HUES6 (cell line): ENCODE measurements around the gene CEP295NL.
A peak's percentile ranks its signal among the peaks of the same experiment; 100 is the strongest.
"Not testable (repeated sequence)": the region's sequence is repeated elsewhere in the genome, so short reads cannot be mapped to it uniquely, and the experiment has no call there.

Experiments
- H3K27ac ChIP-seq: 2 replicates; pipeline ENCODE4 v1.7.0; 2013; ENCODE audit warnings: low read depth, mild to moderate bottlenecking, low read length, inconsistent platforms
- H3K27me3 ChIP-seq: 2 replicates; pipeline ENCODE4 v1.6.1; 2013; ENCODE audit warnings: low read length; ENCODE audit not compliant: control insufficient read depth, insufficient read depth
- H3K36me3 ChIP-seq: 2 replicates; pipeline ENCODE4 v1.6.1; 2013; ENCODE audit warnings: low read length; ENCODE audit not compliant: control insufficient read depth, insufficient read depth
- H3K4me1 ChIP-seq: 2 replicates; pipeline ENCODE4 v1.6.1; 2013; ENCODE audit warnings: low read length; ENCODE audit not compliant: control insufficient read depth, insufficient read depth
- H3K4me3 ChIP-seq: 2 replicates; pipeline ENCODE4 v1.5.1; 2013; ENCODE audit warnings: low read depth, low read length
- H3K9ac ChIP-seq: one replicate; pipeline ENCODE4 v1.6.1; 2013; ENCODE audit warnings: mild to moderate bottlenecking, low read length
- H3K9me3 ChIP-seq: 2 replicates; pipeline ENCODE4 v1.6.1; 2013; ENCODE audit warnings: low read depth, low read length; ENCODE audit not compliant: control insufficient read depth, insufficient read depth

Gene CEP295NL

DNA sequence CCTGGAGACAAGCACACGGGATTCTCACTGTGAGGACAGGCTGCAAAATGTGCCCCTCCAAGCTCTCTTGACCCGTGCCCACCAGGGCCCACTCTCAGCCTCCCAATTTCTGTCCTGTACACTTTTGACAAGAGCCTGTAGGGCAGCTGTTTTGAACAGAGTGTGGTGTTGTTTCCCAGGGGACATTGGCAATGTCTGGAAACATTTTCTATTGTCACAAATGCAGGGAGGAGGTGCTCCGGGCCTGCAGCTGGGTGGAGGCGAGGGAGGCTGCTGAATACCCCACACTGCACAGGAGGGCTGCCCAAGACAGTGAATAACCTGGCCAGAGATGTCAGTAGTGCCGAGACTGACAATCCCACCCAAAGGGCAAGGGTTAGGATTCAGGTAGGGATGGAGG is 10.5 kb downstream of the CEP295NL start:
- Histone ChIP-seq H3K36me3 (peaks cover 4% of the 10 kb centered on the region), H3K9me3 (no peaks in the 10 kb centered on the region), H3K4me1 (no peaks in the 10 kb centered on the region), H3K9ac (no peak overlapping the region), H3K4me3 (no peak overlapping the region), H3K27me3 (no peaks in the 10 kb centered on the region), H3K27ac (no peak overlapping the region)

DNA sequence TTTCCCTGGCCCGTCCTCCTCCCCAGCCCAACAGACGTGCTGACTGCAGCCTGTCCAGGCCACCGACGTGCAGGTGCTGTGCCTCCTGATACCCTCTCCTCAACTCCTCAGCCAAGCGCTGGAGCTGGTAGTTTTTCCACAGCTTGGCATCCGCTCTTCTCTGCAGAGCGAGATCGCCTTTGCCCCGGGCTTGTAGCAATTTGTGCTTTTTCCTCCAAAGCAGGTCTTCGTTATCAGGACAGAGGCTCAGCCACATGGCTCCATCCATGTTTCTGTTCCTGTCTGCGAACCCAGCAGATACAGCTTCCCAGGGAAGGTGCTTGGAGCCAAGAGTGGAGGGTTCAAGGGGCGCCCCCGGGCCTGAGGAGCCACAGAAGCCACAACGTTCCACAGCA is 10.9 kb downstream of the CEP295NL start:
- H3K36me3 ChIP-seq = peaks cover 4% of the 10 kb centered on the region
- no peak overlapping the region for H3K4me3 ChIP-seq
- H3K9me3 ChIP-seq = no peaks in the 10 kb centered on the region
- no peaks in the 10 kb centered on the region for H3K4me1 ChIP-seq
- no peaks in the 10 kb centered on the region for H3K27me3 ChIP-seq
- H3K27ac ChIP-seq = no peak overlapping the region
- no peak overlapping the region for H3K9ac ChIP-seq

DNA sequence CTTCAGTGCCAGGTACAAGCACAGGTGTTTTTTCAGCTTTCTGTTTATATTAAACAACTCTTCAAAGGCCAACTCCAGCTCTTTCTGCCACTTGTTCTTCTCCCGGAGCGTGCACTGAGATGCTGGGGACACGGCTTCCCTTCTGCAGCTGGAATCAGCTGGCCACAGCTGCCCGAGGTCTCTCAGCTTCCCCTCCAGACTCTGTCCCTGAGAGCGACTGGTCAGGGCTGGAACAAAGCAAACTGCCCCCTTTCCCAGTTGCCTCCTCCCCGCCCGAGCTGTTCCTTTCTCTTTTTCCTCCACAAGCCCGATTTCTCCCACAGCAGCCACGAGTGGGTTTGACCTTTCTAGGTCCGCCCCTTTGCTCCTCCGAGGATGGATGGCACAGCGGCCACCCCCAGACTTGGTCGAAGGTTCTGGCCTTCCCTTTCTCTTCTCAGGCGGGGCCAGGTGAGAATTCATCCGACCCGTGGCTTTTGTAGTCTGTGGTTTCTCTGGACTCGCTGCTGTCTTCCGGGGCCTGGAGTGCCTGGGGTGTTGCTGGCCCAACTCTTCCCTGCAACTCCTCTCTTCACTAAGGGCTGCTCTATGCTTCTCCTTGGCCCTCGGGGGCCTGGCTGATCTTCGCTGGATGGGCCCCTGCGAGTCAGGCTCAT is 11.5 kb downstream of the CEP295NL start:
- no peaks in the 10 kb centered on the region for H3K4me1 ChIP-seq
- no peaks in the 10 kb centered on the region for H3K9me3 ChIP-seq
- H3K27me3 ChIP-seq = no peaks in the 10 kb centered on the region
- H3K27ac ChIP-seq = no peak overlapping the region
- no peak overlapping the region for H3K9ac ChIP-seq
- H3K36me3 ChIP-seq = peaks cover 4% of the 10 kb centered on the region
- H3K4me3 ChIP-seq = no peak overlapping the region

DNA sequence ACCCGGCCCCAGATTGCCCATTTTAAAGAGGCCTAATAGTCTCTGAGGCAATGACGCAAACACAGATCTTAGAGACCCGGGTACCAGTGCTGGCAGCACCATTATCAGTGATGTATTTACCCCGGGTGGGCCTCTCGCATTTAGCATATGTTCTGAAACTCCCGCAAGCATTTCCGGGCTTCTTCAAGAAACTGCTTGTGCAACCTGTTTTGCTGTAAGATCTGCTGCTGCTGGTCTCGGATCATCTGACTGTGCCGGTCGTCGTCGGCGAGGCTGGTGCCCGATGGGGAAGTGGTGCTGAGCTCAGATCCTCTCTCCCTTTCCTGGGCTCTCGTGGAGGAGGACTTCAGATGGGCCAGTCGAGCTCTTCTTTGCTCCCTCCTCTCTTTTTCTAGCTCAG is 12.5 kb downstream of the CEP295NL start:
- Histone ChIP-seq H3K9ac (no peak overlapping the region), H3K4me1 (no peaks in the 10 kb centered on the region), H3K36me3 (peaks cover 4% of the 10 kb centered on the region), H3K9me3 (no peaks in the 10 kb centered on the region), H3K27ac (no peak overlapping the region), H3K27me3 (no peaks in the 10 kb centered on the region), H3K4me3 (no peak overlapping the region)

DNA sequence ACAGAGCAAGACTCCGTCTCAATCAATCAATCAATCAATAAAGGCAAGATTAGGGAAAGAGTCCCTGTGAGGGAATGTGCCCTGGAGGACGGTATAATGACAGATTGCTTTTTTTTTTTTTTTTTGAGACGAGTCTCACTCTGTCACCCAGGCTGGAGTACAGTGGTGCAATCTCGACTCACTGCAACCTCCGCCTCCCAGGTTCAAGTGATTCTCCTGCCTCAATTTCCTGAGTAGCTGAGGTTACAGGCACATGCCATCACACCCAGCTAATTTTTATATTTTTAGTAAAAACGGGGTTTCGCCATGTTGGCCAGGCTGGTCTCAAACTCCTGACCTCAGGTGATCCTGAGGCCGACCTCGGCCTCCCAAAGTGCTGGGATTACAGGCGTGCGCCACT is 12.9 kb downstream of the CEP295NL start:
- not testable (repeated sequence) for H3K4me1 ChIP-seq, H3K9ac ChIP-seq, H3K4me3 ChIP-seq, H3K36me3 ChIP-seq, H3K27me3 ChIP-seq, H3K9me3 ChIP-seq, H3K27ac ChIP-seq

DNA sequence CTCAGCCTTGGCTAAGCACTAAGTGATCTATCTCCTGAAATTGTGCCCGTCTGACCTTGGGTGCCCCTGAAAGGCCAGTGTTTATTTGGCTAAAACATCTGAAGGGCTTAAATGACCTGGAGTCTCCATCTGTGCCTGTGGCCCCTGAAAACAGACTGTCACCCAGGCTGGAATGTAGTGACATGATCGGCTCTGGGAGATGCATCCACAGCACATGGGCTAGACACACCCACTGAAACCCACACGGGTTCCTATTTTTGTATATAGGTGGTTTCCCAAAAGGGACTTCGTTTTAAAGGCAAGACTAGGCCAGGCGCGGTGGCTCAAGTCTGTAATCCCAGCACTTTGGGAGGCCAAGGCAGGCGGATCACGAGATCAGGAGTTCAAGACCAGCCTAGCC is 13.5 kb downstream of the CEP295NL start:
- H3K4me3 ChIP-seq = no peak overlapping the region
- peaks cover 4% of the 10 kb centered on the region for H3K4me1 ChIP-seq
- no peaks in the 10 kb centered on the region for H3K27me3 ChIP-seq
- H3K9me3 ChIP-seq = no peaks in the 10 kb centered on the region
- no peak overlapping the region for H3K27ac ChIP-seq
- H3K36me3 ChIP-seq = peaks cover 4% of the 10 kb centered on the region
- H3K9ac ChIP-seq = no peak overlapping the region

DNA sequence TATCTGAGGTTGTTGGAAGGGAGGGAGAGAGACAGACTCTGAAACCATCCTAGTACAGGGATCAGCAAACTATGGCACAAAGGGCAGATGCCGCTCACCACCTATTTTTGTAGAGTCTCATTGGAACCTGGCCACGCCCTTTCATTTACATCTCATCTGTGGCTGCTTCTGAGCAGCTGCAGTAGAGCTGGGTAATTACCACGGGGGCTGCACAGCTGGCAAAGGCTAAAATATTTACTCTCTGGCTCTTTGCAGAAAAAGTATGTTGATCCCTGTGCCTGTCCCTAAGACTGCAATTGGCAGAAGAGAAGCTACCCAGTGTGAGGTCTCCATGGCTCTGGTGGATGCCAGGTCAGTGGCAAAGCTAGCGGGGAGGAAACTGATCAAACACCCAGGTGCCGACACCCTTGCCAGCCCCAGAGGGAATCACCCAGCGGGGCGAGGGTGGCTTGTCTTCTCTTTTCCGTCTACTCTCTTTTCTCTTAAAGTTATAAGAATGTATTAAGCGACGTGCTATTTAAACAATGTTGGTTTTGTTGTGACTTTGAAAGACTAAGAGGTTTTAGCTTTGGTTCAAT is 14.0 kb downstream of the CEP295NL start:
- peaks cover 4% of the 10 kb centered on the region for H3K36me3 ChIP-seq
- H3K27me3 ChIP-seq = no peaks in the 10 kb centered on the region
- H3K9ac ChIP-seq = no peak overlapping the region
- peaks cover 9% of the 10 kb centered on the region for H3K4me1 ChIP-seq
- H3K27ac ChIP-seq = no peak overlapping the region
- H3K9me3 ChIP-seq = no peaks in the 10 kb centered on the region
- no peak overlapping the region for H3K4me3 ChIP-seq

DNA sequence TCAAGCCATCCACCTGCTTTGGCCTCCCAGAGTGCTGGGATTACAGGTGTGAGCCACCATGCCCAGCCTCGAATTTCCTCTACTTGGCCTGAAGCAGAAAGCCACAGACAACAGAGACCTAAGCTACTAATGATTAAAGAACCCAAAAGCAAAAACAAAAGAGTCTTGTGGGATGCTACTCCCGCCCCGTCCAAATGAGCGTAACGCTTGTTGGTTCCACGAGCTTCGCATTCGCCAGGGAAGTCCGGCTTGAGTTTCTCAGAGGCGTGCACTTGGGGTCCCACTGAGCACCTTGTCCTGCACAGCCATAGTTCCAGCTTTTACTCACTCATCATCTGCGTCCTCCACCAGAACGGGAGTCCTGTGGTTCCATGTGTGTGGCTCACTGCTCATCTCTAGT is 16.0 kb downstream of the CEP295NL start:
- Histone ChIP-seq H3K27ac (no peak overlapping the region), H3K27me3 (no peaks in the 10 kb centered on the region), H3K4me1 (peaks cover 26% of the 10 kb centered on the region)

DNA sequence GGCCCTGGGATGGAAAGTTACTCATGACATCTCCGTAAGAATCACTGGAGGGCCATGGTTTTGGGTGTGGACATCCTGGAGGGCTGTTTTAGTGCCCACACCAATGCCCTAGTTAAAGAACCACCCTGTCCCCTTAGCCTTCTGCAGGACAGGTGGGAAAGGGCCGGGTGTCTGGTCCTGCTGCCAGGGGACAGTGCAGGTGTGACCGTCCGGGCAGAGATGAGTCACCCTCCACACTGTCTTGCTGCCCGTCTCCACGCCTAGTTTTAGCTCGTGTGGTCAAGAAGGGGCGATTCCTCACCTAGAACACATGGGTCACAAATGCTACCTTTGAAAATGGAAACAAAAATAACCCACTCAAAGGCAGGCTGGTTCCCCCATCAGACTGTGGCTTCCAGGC is 17.0 kb downstream of the CEP295NL start:
- Histone ChIP-seq H3K9me3 (no peaks in the 10 kb centered on the region), H3K9ac (no peak overlapping the region), H3K27ac (no peak overlapping the region), H3K4me3 (no peak overlapping the region), H3K27me3 (no peaks in the 10 kb centered on the region), H3K36me3 (no peaks in the 10 kb centered on the region), H3K4me1 (peaks cover 26% of the 10 kb centered on the region)

More for the DNA sequence above, 16.0 kb downstream of the CEP295NL start:
- Histone ChIP-seq H3K4me3 (no peak overlapping the region), H3K9me3 (no peaks in the 10 kb centered on the region), H3K9ac (no peak overlapping the region), H3K36me3 (no peaks in the 10 kb centered on the region)

DNA sequence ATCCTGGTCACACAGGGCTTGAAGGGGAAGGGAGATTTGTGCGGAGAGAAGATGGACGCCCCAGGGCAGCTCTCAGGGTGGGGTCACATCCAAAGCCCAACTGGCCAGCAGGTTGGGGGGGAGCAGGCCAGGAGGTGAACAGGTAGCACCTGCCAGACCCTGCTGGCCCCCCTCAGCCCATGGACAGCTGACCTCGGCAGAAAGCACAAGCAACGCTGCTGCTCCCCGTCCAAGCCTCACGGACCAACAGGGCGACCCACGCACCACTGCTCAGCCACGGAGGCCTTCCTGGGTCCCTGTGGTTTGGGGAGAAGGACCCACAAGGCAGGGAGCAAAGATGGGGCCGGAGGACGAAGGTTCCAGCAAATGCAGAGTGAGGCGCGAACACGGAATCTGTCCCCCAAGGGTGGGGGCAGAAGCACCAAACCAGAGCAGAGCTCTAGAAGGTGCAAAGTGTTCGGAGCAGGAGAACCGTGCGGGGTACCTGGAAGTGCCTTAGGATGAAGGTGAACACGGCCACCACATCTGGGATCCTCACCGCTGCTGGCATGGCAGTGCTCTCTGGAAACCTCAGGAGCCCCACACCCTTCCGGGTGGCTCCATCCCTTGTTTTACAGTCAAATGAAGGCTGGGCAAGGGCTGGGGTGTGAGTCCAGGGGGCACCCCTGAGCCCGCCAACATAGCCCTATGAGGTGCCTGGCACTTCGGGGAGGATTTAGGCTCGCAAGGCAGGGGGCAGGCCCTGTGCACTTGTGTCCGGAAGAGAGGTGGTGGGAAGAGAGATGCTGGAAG is 17.9 kb downstream of the CEP295NL start:
- Histone ChIP-seq H3K4me1 (peaks cover 26% of the 10 kb centered on the region), H3K9ac (no peak overlapping the region), H3K27ac (no peak overlapping the region), H3K27me3 (no peaks in the 10 kb centered on the region), H3K36me3 (no peaks in the 10 kb centered on the region), H3K4me3 (no peak overlapping the region), H3K9me3 (no peaks in the 10 kb centered on the region)

DNA sequence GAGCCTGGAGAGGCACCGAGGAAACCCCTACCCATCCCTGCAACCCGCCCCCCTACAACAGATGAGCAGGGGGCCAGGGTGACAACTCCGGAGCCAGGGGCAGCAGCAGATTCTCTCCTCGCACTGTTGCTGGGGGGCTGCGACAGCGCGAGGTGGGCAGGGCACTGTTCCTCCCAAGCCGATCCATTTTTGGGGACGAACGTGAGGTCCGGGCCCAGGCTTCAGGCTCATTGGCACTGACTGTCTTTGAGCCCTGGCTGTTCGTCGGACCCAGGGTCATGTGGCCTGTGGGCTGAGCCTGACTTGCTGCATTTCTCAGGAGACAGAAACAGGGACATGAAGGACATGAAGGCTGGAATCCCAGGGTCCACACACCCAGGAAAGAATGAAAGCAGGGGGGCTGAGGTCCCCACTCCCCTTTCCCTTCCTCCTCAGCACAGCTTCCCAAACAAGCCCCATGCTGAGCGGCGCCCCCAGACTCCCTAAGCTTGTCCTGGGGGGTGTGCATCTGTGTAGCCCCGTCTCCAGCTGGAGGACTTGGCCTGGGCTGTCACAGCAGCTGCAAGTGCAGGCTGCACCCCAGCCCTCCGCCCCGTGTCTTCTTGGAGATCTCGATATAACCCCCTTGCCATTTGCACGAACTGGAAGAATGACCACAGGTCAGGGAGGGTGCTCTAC is 18.7 kb downstream of the CEP295NL start:
- Histone ChIP-seq H3K27me3 (no peaks in the 10 kb centered on the region), H3K36me3 (no peaks in the 10 kb centered on the region), H3K27ac (peak overlapping the region; percentile 8; the same call in 1 of the 2 replicates), H3K4me1 (peaks cover 30% of the 10 kb centered on the region), H3K9ac (peak overlapping the region; percentile 46), H3K9me3 (no peaks in the 10 kb centered on the region), H3K4me3 (peak overlapping the region; percentile 4; the same call in 1 of the 2 replicates)
